NCI-H524 treated with DMSO at 0.1 percent for 48 hours (cell line): ENCODE data around the gene MSL3.

ENCODE experiments used
- DNase-seq: peaks from one replicate; lab custom pipeline; 2025; lab: John Stamatoyannopoulos, UW

The MSL3 gene, protein sequence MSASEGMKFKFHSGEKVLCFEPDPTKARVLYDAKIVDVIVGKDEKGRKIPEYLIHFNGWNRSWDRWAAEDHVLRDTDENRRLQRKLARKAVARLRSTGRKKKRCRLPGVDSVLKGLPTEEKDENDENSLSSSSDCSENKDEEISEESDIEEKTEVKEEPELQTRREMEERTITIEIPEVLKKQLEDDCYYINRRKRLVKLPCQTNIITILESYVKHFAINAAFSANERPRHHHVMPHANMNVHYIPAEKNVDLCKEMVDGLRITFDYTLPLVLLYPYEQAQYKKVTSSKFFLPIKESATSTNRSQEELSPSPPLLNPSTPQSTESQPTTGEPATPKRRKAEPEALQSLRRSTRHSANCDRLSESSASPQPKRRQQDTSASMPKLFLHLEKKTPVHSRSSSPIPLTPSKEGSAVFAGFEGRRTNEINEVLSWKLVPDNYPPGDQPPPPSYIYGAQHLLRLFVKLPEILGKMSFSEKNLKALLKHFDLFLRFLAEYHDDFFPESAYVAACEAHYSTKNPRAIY

GRCh38 chrX:11757719-11758399, at the start of gene MSL3:
Gene MSL3 (plus strand): TSS chrX:11758237. CDS start chrX:11758264, 27 bp downstream.
- DNase-seq = no peak

DNA sequence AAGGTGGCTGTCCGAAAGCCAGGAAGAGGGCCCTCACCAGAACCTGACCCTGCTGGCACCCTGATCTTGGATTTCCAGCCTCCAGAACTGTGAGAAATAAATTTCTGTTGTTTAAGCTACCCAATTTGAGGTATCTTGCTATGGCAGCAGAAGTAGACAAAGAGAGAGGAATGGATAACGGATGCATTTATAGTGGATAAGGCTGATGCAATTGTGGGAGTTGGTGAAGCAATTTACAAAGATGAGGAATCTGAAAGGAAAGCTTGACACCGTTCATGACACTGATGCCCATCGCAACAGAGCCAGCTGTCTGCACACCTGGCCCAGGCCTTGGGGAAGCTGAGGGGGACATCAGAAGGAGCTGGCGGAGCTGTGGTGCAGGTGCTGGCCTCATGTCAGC, 35.7 kb upstream of the MSL3 start:
- DNase-seq = no peak

DNA sequence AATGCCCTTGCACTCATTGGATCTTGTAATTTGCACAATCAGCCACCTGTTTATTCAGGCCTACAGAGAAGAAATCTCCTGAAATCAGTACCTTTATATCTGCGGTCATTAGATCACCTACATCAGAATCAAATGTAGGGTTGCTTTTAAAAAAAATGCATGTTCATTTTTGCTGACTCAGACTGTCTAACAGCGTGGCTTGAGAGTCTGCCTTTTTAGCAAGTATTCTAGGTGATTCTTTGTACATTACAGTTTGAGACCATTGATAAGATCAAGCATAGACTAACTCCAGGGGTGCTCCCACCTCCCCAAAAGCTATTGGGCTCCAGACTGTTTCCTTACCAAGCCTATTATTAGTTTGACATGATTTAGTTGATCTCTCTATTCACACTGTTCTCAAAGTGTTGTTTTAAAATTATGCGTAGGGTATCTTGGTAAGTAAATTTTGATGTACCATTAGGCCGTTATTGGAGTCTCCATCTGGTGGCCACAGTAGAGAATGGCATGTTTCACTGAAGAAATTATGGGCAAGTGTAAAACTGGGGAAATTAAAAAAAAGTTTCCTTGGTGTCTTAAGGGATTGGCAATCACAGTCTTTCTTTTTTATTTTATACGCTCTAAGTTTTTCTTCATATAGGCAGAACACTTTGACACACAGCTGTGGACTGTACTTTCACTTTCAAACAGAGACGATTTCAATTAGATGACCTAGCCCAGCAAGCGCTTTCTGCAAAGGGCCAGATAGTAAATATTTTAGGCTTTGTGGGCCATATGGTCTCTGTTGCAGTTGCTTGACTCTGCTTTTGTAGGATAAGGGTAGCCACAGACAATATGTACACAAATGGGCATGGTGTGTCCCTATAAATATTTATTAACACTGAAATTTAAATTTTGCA, 33.7 kb upstream of the MSL3 start:
- DNase-seq = no peak

DNA sequence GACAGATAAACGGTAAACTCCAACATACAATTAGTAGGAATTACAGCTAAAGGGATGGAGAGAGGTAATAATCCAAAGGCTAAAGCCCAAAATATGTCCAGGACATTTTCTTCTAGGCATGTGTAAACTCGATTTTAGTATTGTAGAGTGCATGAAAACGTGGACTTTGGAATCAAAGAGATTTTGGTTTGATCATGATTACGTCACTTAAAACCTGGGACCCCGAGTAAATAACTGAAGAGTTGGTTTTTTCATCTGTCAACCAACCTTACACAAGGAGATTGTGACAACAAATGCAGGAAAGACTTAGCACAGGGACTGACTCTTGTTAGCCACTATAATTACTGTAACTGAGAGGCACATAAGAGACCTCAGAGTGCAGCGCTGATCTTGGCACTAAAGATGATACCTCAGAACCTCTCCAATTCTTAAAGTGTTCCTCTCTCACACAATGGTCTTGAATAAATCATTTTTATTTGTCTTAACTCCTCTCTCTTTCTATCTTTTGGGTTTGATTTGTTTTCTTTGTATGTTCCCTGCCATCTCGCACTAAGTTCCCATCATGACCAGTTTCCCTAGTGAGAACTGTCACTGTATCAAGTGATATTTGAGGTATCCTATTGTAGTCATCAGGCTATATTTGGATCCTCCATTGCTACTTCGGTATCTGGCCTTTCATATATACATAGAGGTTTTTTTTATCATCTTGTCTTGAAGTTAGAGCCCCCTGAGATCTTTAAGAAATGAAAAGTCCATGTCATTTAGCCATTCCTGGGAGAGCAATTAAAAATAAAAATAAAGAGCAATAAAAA, 32.2 kb upstream of the MSL3 start:
- DNase-seq = no peak

DNA sequence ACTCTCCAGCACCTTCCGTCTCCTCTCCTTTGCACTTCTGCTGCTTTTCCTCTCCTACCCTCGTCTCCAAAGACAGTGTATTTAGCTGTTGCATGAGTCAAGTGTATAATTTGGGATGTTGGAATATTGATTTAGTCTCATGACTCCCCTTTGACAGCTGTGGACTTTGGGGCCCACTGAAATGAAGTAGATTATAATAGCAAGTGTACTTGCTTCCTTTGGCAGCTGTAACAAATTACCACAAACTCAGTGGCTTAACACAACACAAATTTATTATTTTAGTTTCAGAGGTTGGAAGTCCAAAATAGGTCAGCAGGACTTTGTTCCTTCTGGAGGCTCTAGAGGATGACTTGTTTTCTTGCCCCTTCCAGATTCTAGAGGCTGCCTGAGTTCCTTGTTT, 29.5 kb upstream of the MSL3 start:
- no peak for DNase-seq

GRCh38 chrX:11733614-11734013, 24.4 kb upstream of the MSL3 start:
- DNase-seq = no peak

DNA sequence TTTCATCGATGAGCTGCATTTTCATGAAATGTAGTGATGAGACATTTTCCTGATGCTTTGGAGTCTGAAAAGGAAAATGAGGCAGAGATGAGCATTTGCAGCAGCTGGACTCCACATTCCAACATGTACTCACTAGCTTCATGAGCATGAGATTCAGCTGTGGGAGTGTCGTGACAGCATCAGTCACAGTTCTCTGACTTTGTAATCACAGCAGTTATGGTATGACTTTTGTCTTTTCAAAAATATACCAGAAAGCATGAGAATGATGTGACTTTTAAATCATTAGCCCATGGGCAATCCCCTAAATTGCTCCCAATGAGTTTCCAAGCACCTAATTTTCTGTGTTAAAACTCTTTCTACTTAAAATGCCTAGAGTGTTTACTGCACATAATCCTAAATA, 18.3 kb upstream of the MSL3 start:
- no peak for DNase-seq

GRCh38 chrX:11740794-11741193, 17.2 kb upstream of the MSL3 start:
- DNase-seq = no peak

DNA sequence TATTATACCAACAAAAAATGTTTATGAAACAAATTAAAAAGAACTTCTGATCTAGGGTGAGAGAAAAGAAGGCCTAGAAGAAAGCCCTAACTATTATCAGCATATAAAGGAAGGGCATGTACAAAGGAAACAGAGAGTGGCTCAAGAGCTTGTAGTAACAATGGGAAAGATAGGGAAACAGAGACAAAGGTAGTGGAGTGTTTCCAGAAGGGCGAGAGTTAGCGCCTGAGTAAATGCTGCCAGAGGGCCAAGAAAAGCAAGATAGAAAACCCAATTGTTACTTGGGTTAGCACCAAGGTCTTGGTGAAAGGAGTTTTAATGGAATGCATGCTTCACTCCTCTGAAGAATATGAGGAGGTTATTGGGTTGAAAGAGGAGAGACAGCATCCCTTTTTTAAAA, 16.5 kb upstream of the MSL3 start:
- DNase-seq = no peak

- no peak for DNase-seq
Measured at GRCh38 chrX:11745881-11746280, 12.2 kb upstream of the MSL3 start.

GRCh38 chrX:11750046-11750445, 8.0 kb upstream of the MSL3 start:
- DNase-seq = no peak

- DNase-seq = no peak
Measured at GRCh38 chrX:11750694-11751093, 7.3 kb upstream of the MSL3 start.

- no peak for DNase-seq
Measured at GRCh38 chrX:11751261-11751660, 6.8 kb upstream of the MSL3 start.

DNA sequence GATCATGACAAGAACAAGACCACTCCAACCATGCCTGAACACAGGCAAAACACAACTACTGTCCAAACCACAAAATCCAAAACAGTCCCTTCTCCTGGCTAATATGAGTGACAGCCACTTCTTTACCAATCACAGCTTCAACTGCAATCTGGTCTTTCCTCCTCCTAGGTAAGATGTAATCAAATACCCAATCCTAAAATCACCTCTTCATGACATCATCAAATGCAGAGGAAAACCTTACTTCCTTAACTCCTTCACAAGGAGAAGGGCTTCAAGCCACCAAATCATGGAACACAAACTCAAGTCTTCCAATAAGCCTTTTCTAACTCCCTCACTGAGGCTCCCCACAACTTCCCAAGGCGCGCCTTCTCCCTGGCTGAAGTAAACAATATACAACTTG, 4.4 kb upstream of the MSL3 start:
- DNase-seq = no peak

DNA sequence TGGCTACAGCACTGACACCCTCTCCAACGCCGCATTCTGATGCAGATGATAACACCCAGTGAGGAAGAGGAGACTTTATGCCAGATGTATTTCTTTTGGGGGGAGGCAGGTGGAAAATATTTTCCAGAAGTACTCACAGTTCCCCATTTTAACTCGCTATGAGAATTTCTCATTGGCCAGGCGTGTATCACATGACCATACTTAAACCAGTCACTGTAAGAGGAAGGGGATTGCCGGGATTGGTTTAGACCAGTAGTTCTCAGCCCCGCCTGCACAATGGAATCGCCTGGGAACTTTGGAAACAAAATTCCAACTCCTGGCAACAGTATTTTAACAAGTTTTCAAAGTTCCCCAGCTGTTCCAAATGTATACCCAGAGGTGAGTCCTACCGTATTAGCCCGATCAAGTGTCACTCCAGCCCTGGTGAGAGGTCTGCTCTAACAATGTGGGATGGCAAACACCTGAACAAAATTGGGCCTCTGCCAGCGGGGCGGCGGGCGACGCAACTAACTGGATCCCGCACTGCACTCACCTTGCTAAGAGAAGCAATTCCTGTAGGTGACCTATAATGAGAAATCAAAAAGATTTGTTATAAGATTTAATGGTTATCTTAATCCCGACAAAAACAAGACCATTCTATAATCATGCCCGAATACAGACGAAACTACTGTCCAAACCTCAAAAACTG, 2.9 kb upstream of the MSL3 start:
- DNase-seq = no peak

- no peak for DNase-seq
Measured at GRCh38 chrX:11755724-11756123, 2.3 kb upstream of the MSL3 start.

GRCh38 chrX:11756354-11757318, 1.4 kb upstream of the MSL3 start:
- DNase-seq = no peak

DNA sequence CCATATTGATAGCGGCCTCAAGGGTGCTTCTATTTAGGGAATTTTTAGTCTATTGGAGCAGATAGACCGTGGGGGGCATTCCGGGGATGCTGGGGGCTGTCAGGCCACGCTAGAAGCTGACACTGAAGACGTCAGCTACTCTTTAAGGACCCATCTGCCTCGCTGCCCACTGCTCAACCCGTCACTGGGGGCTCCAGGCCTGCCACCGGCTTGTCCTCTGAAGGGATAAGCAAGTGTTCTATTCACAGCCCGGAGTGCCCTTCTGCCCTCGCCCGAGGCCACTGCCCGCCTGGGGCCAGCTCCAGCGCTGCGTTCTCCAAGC, 679 bp upstream of the MSL3 start:
- no peak for DNase-seq

GRCh38 chrX:11758400-11759171, 549 bp downstream of the MSL3 start:
- DNase-seq = peak; percentile 20
